ENCODE measurements around the gene ANKS6. TPM values are rescaled to one million over a fixed set of nuclear protein-coding genes. Genes with fewer than 3 reads are reported as not detected.

ANKS6 gene
- total RNA-seq, 2 donors from 2014 or later = 15.9 to 28.4 TPM

DNA sequence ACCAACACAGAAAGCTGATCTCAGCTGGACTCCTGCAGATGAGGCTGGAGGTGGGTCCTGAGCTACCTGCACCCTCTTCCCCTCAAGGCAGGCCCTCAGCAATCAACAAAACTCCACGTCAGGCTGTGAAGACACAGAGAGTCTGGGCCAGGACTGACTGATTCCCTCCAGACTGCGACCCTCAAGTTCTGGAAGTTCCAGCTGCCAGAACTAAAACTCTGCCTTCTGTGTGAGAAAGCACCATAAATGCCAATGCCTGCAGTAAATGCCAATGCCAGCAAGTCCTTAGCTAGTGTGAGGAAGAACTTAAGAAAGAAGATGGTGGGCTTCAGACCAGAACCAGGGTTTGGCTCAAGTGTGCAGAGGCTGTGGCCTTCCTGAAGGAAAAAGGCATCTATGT, 45.1 kb downstream of the ANKS6 start:
- intact Hi-C loops (cut with DNase I, micrococcal nuclease) = no loop called here
- ATAC-seq (no peak), DNase-seq (no peak)

- intact Hi-C loops (cut with DNase I, micrococcal nuclease) = no loop called here
- ATAC-seq (no peak), DNase-seq (no peak)
Observed at GRCh38 chr9:98750364-98751060, 45.8 kb downstream of the ANKS6 start.

DNA sequence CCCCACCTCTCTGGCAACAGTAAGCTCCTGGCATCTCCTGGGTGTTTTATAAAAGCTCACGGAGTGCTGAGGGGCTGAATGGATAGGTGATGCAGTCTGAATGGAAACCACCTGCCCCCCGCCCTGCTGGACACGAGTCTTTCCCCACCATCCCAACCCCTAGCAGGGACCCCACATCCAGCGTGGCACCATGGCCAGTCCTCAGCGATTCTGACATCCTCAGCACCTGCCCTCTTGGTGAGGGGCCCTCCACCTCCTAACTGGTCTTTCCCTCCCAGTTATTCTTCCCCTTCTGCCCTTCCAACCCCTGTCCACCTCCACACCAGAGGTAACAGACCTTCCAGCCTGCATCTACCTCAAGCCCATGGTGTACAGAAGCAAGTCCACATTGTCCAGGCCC, 48.9 kb downstream of the ANKS6 start:
- DNase-seq (no peak), ATAC-seq (no peak)
- intact Hi-C loops (cut with DNase I, micrococcal nuclease) = no loop called here

DNA sequence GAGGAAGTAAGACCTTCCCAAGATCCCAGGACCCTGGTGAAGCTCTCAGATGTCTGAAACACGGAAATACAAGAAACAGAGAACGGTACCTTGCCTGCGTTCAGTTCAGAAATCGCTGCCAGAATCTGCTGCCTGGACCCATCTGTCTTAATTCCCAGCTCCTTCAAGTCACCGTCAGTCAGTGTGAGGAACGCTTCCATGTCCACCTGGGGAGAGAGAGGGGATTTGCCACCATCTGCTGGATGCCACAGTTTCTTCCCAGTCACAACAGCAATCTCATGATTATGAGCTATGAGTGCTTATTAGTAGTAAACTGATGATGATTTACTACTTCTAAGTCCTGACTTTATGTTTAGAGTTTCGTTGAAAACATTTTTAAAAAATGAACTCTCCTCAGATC, 50.9 kb downstream of the ANKS6 start:
- DNase-seq (no peak), ATAC-seq (no peak)
- intact Hi-C loops (cut with DNase I, micrococcal nuclease) = no loop called here

GRCh38 chr9:98743818-98744611, 52.3 kb downstream of the ANKS6 start:
- no peak for ATAC-seq
- intact Hi-C loops (cut with DNase I, micrococcal nuclease) = no loop called here
- no peak for DNase-seq

DNA sequence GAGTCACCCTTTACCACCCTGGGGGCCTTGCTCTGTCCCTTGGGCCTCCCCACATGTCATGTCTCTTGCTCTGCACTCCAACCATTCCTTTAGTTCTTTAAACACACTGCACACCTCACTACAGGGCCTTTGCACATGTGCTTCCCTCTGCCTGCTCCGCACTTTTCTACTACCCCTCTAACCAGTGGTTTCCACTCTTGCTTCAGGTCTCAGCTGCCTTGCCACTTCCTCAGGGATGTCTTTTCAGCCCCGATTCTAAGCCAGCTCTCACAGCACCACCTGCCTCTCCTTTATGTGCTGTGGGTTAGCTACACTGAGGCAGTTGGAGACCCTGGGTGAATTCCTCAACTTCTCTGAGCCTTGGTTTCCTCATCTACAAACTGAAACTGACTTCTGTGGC, 53.0 kb downstream of the ANKS6 start:
- DNase-seq (no peak), ATAC-seq (no peak)
- intact Hi-C loops (cut with DNase I, micrococcal nuclease) = no loop called here

- DNase-seq = no peak
- ATAC-seq = no peak
- intact Hi-C loops (cut with DNase I, micrococcal nuclease) = no loop called here
Observed at GRCh38 chr9:98742325-98743280, 53.8 kb downstream of the ANKS6 start.

DNA sequence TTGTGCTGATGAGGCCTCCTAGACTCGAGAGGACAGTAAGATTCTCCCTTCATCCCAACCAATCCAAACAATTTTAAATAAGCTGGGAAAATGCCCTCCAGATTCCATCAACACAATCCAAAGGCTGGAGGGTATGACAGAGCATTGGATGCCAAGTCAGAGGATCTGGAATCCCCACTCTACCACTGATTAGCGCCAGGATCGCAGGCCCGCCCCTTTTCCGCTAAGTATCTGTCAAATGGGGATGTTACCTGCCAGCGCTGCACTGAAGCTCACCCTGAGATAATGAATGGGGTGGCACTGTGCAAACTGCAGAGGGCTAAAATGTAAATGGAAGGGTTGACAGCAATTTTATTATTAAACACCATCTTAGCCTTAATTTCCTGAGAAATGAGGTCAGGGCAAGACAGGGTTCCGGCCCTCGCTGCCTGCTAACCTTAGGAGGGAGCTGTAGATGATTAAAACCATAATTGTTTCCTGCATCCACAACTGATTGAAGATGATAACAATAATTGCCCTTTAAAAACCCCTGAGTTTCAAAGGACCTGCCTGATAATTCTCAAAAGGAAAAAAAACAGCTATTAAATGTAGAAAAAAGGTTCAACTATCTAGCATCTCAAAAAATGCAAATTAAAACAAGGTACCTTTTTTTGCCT, 56.0 kb downstream of the ANKS6 start:
- no peak for ATAC-seq
- intact Hi-C loops (cut with DNase I, micrococcal nuclease) = no loop called here
- DNase-seq = no peak

DNA sequence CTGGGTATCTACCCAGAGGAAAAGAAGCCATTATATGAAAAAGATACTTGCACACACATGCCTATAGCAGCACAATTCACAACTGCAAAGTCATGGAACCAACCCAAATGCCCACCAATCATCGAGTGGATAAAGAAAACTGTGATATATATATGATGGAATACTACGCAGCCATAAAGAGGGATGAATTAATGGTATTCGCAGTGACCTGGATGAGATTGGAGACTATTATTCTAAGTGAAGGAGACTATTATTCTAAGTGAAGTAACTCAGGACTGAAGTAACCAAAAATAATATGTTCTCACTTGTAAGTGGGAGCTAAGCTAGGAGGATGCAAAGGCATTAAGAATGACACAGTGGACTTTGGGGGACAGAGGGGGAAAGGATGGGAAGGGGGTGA, 57.6 kb downstream of the ANKS6 start:
- intact Hi-C loops (cut with DNase I, micrococcal nuclease) = no loop called here
- ATAC-seq (no peak), DNase-seq (no peak)

DNA sequence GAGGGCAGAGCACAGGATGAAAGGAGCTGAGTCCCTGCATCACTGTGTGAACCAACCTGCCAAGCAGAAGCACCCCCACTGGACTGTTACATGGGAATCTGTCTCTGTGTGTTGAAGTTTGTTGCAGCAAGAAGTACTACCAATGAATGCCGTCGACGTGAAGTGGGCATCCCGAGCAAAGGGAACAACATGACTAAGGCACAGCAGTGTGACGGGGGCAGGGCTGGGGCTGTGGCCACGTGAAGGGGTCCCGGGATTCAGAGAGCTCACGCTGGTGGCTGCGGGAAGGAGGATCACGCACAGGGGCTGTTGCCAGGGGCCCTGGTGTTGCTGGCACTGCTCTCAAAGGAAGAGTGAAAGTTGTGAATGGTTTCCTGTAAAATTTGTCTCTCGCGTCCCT, 60.1 kb downstream of the ANKS6 start:
- ATAC-seq = no peak
- no peak for DNase-seq
- intact Hi-C loops (cut with DNase I, micrococcal nuclease) = no loop called here

DNA sequence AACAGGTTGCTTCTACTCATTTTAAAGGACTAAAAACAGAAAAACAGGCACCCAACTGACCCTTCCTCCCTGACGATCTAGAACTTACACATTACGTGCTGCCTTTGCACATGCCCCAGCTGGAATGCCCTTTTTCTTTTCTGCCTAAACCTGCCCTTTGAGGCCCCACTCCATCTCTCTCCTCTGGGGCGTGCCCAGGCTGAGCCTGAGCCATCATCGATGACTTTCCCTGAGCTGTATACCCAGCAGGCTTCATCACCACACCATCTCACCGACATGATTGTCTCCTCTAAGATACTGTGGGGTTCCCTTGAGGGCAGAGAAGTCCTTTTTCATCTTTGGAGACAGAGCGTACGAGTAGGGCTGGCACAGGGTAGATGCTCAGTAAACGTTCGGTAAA, 63.6 kb downstream of the ANKS6 start:
- DNase-seq (no peak), ATAC-seq (no peak)
- intact Hi-C loops (cut with DNase I, micrococcal nuclease) = no loop called here

GRCh38 chr9:98732091-98732490, 64.3 kb downstream of the ANKS6 start:
- intact Hi-C loops (cut with DNase I, micrococcal nuclease) = no loop called here
- DNase-seq = no peak
- ATAC-seq = no peak

GRCh38 chr9:98730871-98731270, 65.5 kb downstream of the ANKS6 start:
- no peak for DNase-seq
- ATAC-seq = no peak
- intact Hi-C loops (cut with DNase I, micrococcal nuclease) = no loop called here

DNA sequence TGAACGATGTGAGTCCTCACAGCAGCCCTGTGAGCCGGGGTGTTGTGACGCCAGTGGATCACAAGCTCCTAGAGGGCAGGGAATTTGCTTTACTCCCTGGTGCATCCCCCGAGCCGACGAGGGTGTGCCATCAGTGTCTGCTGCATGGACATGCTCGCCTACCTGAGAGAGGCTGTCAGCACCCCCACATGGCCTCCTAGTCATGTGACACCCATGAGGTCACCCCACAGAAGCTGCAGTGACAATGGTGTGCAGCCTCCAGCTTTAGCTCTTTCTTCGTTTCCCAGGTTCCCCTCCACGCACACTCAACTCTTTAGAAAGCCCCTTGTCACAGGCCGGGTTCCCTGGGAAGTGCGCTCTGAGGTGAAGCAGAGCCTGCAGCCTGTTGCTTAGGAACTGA, 67.9 kb downstream of the ANKS6 start:
- intact Hi-C loops (cut with DNase I, micrococcal nuclease) = no loop called here
- DNase-seq (no peak), ATAC-seq (no peak)

GRCh38 chr9:98727428-98727827, 68.9 kb downstream of the ANKS6 start:
- ATAC-seq = no peak
- no peak for DNase-seq
- intact Hi-C loops (cut with DNase I, micrococcal nuclease) = no loop called here

- no peak for ATAC-seq
Observed at GRCh38 chr9:98726735-98727134, 69.6 kb downstream of the ANKS6 start.

GRCh38 chr9:98724810-98725530, 71.4 kb downstream of the ANKS6 start:
- ATAC-seq = no peak
- intact Hi-C loops (cut with DNase I, micrococcal nuclease) = no loop called here
- no peak for DNase-seq

More at GRCh38 chr9:98726735-98727134, 69.6 kb downstream of the ANKS6 start:
- intact Hi-C loops (cut with DNase I, micrococcal nuclease) = no loop called here
- peak in 1 of 2 donors; percentile 31 for DNase-seq

DNA sequence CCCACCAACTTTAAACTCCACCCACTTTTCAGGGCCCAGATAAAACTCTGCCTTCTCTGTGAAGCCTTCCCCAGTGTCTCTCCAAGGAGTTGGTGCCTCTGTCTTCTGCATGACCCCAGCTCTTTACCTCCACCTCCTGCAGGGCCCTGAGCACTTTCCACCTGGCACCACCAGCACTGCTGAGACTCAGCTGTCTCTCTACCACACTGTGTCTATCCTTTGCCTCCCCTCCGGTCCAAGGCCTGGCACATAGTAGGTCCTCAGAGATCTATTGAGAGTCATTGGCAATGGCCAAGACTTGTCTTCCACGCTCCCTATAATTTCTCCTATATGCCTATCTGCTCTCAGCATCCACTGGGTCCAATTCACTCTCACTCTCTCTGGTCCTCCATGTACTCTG, 74.7 kb downstream of the ANKS6 start:
- ATAC-seq = no peak
- DNase-seq = no peak
- intact Hi-C loops (cut with DNase I, micrococcal nuclease) = no loop called here

Measured in left colon (tissue), 2 donors.